H1 (cell line): ENCODE data around the gene ANAPC10. TPM values are rescaled to one million over a fixed set of nuclear protein-coding genes. Genes with fewer than 3 reads are reported as not detected.

Experiments
- polyA plus RNA-seq, 7 experiments: library from polyadenylated mRNA; depleted of rRNA in 3 of 7; stranded (reverse) in 5 of 7; unstranded in 2 of 7; fragments of >200 nt in 5 of 7; fragments of 200-250 nt in 2 of 7; gene quantifications; 1 replicate in 5 of 7; 2 replicates in 1 of 7; 4 replicates in 1 of 7; pipeline versions ENCODE4 v1.2.1 to v1.2.3, GENCODE V29; 2011 to 2013; ENCODE audit warnings: missing spikeins in 2 of 7, mixed read lengths in 2 of 7
- total RNA-seq: library from RNA; stranded (reverse); fragmentation: NEBNext Ultra II Directional; extraction: Animal tissue kit (Norgen Biotek cat#: 25700); gene quantifications from 2 replicates; pipeline ENCODE4 v1.2.1, GENCODE V29; 2021
- TF ChIP-seq, protein P1 (sequence below): fragments of 300-600 bp; sonication (generic); IDR thresholded peaks from 2 replicates; pipeline ENCODE4 v1.7.1; 2012; ENCODE audit warnings: low read length, moderate library complexity, mild to moderate bottlenecking, inconsistent platforms; ENCODE audit not compliant: insufficient replicate concordance

The ANAPC10 gene
- total and polyA plus RNA-seq, 2 of the 8 experiments (the other 6 are each of a cell fraction or from before 2014, with no cell fraction given): 17.6 to 23.3 TPM

DNA sequence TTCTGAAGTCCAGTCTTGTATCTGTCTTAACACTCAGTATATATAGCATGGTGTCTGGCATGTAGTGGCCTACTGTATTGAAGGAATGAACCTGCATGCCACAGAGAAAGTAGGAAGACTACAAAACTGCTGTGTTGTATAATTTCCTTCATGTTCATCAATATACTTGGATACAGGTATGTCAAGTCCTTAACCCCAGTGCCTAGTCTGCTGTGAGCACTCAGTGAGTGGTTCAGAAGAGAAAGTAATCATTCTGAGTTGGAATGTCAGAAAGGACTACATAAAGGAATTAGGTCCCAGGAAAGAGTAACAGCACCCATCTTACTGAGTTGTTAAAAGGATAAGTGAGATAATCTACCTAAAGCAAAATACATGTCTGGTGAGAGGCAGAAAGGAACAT is 32.1 kb upstream of the ANAPC10 start (continued):
- TF ChIP-seq, protein P1, sequence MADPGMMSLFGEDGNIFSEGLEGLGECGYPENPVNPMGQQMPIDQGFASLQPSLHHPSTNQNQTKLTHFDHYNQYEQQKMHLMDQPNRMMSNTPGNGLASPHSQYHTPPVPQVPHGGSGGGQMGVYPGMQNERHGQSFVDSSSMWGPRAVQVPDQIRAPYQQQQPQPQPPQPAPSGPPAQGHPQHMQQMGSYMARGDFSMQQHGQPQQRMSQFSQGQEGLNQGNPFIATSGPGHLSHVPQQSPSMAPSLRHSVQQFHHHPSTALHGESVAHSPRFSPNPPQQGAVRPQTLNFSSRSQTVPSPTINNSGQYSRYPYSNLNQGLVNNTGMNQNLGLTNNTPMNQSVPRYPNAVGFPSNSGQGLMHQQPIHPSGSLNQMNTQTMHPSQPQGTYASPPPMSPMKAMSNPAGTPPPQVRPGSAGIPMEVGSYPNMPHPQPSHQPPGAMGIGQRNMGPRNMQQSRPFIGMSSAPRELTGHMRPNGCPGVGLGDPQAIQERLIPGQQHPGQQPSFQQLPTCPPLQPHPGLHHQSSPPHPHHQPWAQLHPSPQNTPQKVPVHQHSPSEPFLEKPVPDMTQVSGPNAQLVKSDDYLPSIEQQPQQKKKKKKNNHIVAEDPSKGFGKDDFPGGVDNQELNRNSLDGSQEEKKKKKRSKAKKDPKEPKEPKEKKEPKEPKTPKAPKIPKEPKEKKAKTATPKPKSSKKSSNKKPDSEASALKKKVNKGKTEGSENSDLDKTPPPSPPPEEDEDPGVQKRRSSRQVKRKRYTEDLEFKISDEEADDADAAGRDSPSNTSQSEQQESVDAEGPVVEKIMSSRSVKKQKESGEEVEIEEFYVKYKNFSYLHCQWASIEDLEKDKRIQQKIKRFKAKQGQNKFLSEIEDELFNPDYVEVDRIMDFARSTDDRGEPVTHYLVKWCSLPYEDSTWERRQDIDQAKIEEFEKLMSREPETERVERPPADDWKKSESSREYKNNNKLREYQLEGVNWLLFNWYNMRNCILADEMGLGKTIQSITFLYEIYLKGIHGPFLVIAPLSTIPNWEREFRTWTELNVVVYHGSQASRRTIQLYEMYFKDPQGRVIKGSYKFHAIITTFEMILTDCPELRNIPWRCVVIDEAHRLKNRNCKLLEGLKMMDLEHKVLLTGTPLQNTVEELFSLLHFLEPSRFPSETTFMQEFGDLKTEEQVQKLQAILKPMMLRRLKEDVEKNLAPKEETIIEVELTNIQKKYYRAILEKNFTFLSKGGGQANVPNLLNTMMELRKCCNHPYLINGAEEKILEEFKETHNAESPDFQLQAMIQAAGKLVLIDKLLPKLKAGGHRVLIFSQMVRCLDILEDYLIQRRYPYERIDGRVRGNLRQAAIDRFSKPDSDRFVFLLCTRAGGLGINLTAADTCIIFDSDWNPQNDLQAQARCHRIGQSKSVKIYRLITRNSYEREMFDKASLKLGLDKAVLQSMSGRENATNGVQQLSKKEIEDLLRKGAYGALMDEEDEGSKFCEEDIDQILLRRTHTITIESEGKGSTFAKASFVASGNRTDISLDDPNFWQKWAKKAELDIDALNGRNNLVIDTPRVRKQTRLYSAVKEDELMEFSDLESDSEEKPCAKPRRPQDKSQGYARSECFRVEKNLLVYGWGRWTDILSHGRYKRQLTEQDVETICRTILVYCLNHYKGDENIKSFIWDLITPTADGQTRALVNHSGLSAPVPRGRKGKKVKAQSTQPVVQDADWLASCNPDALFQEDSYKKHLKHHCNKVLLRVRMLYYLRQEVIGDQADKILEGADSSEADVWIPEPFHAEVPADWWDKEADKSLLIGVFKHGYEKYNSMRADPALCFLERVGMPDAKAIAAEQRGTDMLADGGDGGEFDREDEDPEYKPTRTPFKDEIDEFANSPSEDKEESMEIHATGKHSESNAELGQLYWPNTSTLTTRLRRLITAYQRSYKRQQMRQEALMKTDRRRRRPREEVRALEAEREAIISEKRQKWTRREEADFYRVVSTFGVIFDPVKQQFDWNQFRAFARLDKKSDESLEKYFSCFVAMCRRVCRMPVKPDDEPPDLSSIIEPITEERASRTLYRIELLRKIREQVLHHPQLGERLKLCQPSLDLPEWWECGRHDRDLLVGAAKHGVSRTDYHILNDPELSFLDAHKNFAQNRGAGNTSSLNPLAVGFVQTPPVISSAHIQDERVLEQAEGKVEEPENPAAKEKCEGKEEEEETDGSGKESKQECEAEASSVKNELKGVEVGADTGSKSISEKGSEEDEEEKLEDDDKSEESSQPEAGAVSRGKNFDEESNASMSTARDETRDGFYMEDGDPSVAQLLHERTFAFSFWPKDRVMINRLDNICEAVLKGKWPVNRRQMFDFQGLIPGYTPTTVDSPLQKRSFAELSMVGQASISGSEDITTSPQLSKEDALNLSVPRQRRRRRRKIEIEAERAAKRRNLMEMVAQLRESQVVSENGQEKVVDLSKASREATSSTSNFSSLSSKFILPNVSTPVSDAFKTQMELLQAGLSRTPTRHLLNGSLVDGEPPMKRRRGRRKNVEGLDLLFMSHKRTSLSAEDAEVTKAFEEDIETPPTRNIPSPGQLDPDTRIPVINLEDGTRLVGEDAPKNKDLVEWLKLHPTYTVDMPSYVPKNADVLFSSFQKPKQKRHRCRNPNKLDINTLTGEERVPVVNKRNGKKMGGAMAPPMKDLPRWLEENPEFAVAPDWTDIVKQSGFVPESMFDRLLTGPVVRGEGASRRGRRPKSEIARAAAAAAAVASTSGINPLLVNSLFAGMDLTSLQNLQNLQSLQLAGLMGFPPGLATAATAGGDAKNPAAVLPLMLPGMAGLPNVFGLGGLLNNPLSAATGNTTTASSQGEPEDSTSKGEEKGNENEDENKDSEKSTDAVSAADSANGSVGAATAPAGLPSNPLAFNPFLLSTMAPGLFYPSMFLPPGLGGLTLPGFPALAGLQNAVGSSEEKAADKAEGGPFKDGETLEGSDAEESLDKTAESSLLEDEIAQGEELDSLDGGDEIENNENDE: no peak
- TF ChIP-seq, all 59 proteins: peak for 0
